Activated naive CD4-positive, alpha-beta T cell treated with Interleukin-2 at 50 U/mL for 16 hours (primary cell): ENCODE measurements around the gene QPCTL.

Experiments used
- DNase-seq: peaks from one replicate; pipeline ENCODE4 v3.0.0-alpha.2; 2020

Gene QPCTL

DNA sequence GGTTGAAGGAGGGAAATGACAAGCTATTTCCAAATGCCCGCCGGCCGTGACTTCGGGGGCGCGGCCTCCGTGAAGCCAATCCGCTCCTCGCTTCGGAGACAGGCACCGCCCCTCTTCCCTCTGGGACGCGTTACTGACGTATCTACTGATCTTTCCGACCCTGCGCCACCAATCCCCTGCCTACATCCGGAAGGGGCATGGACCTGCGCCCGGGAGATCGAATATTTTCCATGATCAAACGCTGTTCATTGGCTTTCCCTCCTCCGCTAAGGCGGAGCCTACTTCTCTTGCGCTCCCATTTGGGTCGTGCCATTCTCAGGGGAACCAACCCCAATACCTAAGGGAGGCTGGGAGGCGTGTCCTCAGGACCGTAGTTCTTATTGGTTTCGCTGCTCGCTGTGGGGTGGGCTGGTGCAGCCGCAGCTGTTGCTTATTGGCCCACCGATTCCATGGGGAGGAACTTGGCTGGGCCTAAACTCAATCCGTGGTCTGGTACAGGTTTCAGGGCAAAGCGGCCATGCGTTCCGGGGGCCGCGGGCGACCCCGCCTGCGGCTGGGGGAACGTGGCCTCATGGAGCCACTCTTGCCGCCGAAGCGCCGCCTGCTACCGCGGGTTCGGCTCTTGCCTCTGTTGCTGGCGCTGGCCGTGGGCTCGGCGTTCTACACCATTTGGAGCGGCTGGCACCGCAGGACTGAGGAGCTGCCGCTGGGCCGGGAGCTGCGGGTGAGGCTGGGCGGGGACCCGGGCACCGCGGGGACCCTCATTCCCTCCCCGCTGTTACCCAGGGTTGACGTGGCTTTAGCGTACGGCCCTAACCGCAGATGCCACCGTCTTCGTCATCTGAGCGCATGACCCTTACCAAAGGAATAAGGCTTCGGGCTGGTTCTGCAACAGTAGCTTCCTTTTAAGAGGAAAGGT lies at the start of gene QPCTL:
QPCTL (plus strand) TSS at position 480 of the 919 bp plus-strand sequence; CDS start at position 518, 38 bp downstream.
- DNase-seq: peak; percentile 98

DNA sequence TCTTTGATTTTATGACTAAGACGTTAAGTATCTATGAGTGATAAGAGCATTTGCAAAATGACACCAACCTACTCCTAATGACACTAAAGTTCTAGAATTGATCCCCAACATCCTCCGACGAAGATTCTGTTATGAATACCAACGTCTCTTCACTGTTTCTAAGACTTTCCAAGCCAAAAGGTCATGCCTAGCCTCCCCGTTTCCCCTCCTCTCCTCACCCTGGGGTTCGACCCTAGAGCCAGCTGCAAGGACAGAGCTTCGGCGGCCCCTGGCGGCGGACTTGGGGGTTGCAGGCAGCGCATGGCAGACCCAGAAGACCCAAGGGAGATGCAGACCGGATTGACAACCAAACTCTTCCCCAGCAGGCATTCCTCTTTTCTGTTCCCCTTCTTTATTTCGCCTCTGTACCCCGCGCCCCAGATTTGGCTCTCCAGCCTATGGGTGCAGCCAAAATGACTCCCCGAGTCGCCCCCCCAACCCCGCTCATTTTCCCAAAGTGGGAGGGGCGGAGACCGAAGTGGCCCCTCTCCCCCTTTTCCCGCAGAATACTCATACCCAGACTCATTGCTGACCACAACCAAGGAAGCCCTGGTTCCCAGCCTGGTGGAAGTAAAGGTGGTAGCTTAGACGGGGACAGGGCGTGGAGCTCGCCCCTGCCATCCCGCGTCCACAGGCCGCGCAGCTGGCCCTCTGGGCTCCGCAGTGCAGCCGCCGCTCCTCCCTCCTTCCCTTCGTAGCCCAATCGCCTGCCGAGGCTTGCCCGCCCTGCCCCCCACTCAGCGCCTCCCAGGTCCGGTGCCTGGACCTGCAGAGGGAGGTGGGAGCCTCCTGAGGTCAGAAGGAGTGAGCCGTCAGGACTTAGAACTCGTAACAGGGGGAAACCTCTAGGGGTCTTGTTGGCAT lies 49.2 kb upstream of the QPCTL start:
- DNase-seq: peak; percentile 96

DNA sequence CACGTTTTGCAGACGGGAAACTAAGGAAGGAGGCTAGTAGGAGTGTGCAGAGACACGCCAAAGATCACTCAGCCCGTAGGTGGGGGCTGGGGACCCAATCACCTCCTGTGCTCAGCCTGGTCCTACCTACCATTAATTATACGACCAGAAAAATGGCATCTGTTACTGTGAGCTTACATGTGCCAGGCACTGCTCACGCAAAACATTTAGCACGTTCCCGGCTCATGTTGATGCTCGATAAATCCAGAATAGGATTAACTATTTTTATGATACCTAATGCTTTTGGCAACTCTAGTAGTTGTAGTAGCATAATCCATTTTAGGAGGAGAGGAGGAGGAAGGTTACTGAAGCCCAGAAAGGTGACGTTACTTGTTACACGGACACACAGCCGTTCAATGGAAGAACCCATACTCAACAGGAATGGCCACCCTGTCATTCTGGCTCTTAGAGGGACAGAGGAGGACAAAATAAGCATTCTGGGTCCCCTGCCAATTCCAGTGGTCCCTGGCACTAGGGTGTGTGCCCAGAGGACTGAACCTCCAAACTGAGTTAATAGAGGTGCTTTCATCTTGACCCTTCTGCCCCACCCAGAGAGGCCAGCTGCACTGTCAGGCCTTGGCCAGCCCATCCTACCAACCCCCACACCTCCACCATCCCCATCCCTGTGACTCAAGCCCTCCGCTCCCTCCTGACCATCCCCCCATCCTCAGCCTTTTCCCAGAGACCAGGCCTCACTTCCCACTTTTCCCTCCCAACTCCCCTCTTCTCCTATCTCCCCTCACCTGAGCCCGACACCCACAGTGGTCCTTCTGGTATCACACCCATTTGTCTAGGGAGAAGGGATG lies 48.3 kb upstream of the QPCTL start:
- DNase-seq: no peak

DNA sequence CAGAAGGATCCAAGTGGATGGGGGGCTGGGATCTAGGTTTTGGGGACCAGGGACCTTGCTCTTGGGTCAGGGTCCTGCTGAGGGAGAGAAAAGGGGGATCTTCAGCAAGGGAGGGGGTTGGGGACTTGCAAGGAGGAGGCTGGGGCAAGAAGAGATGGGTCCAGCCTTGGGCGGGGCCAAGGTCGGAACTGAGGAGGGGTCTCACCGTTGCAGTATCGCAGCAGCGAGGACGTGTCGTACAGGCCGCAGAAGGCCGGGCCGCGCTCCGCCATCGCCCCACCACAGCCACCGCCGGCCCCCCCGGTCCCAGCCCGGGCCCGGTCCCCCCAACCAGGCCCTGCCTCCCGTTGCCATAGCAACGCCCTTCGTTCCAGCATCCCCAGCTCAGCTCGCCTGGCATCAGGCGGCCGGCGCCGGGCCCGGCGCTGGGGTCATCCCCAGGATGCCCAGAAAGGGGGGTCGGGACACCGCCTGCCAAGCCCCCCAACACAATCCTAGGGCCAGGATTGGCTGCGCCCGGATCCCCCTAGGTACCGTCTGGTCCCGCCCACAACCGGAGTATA lies 47.3 kb upstream of the QPCTL start:
- DNase-seq: no peak

DNA sequence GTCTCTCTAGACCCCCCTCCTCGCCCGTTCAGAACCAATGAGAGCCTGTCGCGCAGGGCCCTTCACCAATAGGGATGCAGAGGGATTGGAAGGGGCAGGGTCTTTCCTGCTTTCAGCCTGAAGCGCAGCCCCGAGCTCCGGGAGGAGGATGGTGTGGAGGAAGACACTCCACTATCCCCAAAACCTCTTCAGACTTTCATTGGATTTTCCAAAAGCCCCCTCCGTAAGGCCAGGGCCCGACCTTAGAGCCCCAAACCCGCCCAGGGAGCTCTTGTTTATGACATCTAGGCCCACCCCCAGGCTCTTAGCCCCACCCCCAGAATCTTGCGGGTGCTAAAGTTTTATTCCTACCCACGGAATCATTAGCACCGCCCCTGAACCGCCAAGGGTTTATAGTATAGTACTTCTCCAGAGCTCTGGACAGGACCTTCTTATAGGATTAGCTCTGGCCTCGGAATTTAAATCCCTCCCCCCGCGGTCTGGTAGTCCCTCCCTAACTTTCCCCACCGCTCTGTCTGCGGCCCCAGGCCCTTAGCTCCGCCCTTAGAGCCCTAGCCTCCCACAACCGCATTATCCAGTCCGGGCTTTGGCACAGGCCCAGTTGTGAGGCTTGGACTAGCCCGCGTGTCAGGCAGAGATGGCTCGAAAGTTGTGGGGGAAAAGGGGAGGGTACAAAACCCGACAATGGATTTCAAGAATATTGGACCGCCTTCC lies 46.7 kb upstream of the QPCTL start:
- peak; percentile 86 for DNase-seq

DNA sequence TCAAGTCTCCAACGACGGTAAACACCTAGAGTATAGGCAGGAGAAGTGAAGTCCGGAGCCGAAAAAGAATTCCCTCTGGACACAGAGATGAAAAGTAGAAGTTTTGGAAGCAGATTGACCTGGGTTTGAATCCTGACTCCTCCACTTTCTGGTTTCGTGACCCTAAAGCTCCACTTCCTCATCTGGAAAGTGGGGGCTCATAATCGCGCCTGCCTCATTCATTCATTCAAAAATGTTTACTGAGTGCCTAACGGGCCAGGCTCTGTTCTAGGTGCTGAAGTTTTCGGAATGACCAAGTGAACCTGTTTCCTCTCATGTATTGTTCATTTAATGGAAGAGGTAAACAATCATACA lies 46.1 kb upstream of the QPCTL start:
- no peak for DNase-seq

DNA sequence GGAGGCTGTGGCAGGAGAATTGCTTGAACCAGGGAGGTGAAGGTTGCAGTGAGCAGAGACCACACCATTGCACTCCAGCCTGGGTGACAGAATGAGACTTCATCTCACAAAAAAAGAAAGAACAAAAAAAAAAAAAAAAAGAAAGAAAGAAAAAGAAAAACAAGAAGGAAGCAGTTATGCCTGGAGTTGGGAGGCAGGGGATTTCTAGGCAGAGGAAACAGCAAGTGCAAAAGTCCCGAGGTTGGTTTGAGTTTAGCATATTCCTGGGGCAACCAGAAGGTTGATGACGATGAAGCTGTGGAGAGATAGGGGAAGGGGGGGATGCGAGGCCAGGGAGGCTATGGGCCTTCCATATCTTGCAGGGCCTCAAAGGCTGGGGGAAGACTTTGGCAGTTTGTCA lies 41.7 kb upstream of the QPCTL start:
- no peak for DNase-seq

DNA sequence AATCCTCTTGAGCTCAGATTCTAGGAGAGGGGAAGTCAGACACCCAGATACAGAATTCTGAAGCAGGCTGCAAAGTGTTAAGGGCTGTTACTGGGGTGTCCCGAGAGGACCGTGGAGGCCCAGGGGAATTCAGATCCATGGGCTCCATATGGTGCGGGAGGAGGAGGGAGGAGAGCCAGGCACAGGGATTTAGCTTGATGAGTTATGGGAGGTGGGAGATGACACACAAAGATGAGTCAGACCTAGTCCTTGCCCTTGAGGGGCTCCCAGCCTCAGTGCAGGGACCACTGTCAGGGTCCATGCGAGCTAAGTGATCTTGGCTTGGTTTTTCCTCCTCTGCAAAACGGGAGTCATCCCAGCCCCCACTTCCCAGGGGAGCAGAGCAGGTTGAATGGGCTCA lies 38.8 kb upstream of the QPCTL start:
- DNase-seq: no peak

DNA sequence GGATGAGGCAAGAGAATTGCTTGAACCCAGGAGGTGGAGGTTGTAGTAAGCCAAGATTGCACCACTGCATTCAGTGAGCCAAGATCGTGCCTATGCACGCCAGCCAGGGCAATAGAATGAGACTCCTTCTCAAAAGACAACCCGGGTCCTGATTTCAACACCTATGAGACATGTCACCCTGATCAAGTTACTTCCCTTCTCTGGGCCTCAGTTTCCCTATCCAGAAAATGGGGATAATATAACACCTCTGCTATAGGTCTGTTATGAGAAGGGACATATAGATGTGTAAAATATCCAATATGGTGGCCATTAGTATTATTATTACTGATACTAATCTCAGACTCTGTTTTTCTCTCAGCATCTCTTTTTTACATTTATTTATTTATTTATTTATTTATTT lies 37.4 kb upstream of the QPCTL start:
- DNase-seq: no peak

DNA sequence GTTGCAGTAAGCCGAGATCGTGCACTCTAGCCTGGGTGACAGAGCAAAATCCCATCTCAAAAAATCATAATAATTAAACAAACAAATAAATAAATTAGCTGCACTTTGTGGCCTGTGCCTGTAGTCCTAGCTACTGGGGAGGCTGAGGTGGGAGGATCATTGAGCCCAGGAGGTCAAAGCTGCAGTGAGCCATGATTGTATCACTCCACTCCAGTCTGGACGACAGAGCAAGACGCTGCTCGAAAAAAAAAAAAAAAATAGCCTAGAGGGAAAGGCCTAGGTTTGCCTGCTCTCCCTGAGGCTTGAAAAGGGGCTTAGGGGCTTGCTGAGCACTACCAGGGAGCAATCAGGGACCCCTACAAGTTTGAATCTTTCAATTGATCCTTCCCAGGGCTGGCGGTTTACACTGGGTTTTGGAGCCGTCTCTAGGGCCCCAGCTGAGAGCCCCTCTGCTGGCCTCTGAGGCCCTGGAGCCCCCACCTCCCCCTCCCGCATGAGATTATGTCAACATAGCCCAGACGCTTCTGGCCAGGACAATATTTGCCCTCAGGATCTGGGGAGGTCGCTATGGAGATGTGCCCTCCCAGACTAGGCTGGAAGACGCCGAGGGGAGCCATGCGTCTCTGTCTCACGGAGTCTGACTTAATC lies 34.8 kb upstream of the QPCTL start:
- no peak for DNase-seq

DNA sequence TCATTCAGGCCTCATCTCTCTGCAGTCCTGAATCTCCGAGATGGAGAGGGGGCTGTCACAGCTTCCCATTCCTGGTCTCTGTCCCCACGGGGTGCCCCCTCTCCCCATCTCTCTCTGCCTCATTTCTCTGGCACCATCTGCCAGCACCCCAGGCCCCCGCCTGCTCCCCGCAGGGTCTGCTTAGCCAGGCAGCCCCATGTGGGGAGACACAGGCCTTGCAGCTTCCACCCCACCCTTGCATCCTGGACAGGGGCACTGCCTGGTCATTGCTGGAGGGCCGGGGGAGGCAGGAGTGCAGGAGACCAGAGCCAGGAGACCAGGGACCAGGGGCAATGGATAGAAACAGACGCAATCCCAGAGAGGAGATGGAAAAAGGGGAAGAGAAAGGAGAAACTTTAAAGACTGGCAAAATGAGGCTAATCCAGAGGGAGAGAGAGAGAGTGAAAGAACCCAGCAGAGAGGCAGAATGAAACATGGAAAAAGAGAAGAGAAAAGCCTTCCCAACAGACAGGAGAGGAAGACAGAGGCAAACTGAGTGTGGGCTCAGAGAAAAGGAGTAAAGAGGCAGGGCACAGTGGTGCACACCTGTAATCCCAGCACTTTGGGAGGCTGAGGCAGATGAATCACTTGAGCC lies 33.3 kb upstream of the QPCTL start:
- DNase-seq: no peak

DNA sequence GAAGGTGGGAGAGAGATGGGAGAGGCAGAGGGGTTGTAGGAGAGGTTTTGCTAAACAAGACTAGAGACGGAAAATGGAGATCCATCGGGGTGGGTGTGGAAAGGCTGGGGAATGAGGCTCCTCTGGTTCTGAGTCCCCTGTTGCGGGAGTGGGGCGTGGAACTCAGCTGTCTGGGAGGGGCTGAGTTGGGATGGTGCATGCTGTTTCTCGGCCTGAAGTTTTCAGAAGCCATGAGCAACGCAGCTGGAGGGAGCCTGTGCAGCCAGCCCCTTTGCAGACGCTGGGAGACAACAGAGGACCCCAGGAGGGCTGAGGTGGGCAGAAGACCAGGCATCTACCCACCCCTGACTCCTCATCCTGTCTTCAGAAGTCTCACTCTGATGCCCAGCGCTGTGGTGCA lies 31.8 kb upstream of the QPCTL start:
- DNase-seq: no peak

DNA sequence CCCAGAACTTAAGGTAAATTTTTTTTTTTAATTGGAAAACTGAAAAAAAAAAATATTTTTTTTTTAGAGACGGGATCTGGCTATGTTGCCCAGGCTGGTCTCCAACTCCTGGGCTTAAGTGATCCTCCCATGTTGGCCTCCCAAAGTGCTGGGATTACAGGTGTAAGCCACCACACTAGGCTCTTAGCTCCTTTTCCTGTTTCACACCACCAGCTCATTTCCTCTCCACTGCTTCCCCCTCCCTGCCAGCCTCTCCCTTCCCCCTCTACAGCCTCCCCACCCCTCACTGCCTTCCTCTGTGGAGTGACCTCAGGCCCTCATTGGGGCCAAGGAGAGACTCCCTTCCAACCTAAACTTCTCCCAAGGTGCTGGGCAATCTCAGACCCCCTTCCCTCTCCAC lies 28.7 kb upstream of the QPCTL start:
- no peak for DNase-seq

DNA sequence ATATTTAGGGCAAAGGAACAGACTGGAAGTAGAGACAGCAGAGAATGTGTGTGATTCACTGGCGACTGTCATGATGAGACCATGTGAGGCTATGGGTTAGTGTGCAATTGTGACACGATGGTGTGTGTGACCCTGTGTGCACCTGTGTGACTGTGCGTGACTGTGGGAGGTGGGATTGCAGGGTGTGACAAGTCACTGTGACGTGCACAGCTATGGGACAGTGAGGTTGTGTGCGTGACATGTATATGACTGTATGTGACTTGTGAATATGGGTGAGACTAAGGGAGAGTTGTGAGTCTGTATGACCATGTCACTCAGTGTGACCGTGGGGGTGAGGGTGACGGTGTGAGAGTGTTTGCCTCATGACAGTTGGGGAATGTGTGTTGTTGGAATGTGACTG lies 27.9 kb upstream of the QPCTL start:
- no peak for DNase-seq

DNA sequence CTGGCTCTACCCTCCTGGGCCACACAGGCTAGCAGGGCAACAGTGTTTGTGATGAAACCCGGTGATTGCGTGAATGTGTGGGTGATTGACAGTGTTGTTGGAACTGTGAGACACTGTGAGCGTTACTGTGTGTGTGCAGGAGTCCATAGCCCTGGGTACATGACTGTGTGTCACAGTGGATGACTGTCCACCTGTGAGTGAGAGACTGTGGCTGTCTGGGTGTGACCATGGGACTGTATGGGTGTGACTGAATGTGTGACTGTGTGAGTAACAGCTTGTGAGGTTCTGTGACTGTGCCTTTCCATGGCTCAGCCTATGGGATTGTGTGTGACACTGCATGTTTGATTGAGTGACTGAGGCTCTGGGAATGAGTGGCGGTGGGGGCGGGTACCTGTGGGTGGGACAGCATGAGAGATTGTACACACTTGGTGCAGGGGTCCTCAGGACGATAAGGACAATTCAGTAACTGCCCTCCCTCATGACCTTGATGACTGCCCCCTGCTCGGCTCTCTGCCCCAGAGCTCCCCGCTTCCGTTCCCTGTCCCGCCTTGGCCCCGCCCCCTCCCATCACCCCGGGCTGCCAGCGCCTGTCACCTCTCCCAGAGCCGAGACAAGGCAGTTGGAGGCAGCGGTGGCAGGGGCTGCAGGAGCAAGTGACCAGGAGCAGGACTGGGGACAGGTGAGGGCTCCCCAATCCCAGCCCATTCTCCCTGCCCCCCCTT lies 24.7 kb upstream of the QPCTL start, which contains the start of gene GIPR:
GIPR (plus strand) TSS at position 602 of the 722 bp plus-strand sequence. CDS start 1,300 bp downstream, outside the sequence.
- DNase-seq: peak; percentile 71

DNA sequence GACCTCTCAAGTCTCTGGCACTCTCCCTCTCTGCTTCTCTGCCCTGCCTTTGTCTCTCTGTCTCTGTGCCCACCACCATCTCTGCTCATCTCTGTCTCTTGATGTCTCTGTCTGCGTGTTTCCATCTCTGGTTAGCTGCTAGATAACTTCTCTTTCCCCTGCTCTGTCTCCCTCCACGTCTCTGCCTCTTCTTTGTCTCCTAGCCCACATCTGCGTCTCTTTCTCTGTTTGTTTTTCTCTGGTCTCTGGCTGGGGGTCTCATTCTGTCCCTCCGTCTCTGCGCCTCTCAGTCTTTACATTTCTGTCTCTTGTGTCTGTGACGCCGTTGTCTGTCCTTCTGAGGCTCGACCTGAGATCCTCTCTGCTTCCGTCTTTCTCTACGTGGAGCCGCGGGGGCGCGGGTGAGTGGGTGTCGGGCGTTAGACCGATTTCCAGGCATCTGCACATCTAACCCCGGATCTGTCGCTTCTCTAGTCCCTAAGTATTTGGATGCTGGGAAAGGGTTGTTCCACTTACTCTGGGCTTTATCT lies 24.1 kb upstream of the QPCTL start:
- DNase-seq: peak; percentile 51

DNA sequence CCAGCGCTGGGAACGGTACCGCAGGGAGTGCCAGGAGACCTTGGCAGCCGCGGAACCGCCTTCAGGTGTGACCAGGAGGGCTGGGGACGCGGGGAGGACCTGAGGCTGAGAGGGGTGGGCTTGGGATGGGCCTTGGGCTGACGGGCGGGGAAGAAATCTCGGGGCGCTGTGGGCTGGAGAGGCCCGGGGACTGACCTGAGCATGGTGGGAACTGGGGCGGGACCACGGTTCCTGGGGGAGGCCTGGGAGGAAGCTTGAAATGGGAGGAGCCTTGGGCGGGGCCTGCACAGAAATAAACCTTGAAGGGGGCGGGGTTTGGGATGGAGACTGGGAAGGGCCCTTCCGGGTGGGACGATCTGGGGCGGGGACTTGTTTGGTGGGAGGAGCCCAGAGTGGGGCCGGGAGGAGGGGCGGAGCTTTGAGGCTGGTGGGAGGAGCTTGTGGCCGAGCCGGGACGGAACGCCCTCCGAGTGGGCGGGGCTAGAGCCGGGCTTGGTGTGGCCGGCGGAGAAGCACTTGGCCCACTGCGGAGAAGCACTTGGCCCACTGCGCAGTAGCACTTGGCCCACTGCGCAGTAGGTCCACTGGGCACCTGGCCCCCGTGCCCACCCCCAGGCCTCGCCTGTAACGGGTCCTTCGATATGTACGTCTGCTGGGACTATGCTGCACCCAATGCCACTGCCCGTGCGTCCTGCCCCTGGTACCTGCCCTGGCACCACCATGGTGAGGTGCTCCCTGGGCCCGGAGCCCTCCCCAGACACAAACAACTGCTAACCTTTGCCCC lies 21.6 kb upstream of the QPCTL start:
- peak; percentile 46 for DNase-seq

DNA sequence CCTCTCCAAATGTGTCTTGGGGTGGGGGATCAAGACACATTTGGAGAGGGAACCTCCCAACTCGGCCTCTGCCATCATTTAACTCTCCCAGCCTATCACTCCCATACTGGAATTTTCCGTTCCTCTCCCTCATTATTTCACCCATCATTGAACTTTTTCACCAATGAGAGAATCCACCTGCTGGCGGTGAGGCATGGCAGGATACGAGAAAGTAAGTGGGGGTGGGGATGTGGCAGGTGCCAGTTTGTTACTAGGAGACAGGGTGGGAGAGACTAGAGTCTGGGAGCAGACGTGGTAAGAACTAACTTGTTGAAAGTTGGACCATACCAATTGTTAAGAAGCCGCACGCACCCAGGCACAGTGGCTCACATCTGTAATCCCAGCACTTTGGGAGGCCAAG lies 17.5 kb upstream of the QPCTL start:
- DNase-seq: no peak

DNA sequence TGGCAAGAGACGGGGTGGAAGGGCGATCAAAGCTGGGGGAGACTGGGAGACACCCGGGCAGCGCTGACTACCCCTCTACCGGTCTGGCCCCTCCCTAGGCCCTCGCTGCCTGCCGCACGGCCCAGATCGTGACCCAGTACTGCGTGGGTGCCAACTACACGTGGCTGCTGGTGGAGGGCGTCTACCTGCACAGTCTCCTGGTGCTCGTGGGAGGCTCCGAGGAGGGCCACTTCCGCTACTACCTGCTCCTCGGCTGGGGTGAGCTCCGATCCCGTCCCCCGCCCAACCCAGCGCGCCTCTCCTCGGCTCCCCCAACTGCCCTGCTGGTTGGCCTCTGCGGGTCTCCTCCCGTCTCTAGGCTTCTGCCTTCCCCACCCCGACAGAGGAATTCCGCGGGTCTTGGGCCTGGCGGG lies 15.6 kb upstream of the QPCTL start:
- DNase-seq: peak; percentile 58
